ES-I3 (cell line): ENCODE results near the gene CCDC13.

Experiments used
- H3K36me3 ChIP-seq: 2 replicates; pipeline ENCODE4 v1.6.1; 2013; ENCODE audit warnings: mild to moderate bottlenecking, low read length, control low read depth, moderate library complexity; ENCODE audit not compliant: insufficient read depth
- H3K4me1 ChIP-seq: 2 replicates; pipeline ENCODE4 v1.6.1; 2013; ENCODE audit warnings: mild to moderate bottlenecking, control low read depth, low read length; ENCODE audit not compliant: insufficient read depth
- H3K9ac ChIP-seq: 2 replicates; pipeline ENCODE4 v1.6.1; 2013; ENCODE audit warnings: low read depth, mild to moderate bottlenecking, low read length, moderate library complexity
- H3K9me3 ChIP-seq: 2 replicates; pipeline ENCODE4 v1.6.1; 2013; ENCODE audit warnings: mild to moderate bottlenecking, low read length, moderate library complexity; ENCODE audit not compliant: control insufficient read depth, insufficient read depth

The CCDC13 gene

GRCh38 chr3:42780398-42780797 lies 7.3 kb upstream of the CCDC13 start:
- no peaks in the 10 kb centered on the region for H3K4me1 ChIP-seq

GRCh38 chr3:42778644-42779043 lies 5.6 kb upstream of the CCDC13 start:
- Histone ChIP-seq H3K9ac (no peak overlapping the region), H3K4me1 (no peaks in the 10 kb centered on the region), H3K9me3 (no peaks in the 10 kb centered on the region), H3K36me3 (peaks cover 9% of the 10 kb centered on the region; the same call in 1 of the 2 replicates)

More at GRCh38 chr3:42780398-42780797, 7.3 kb upstream of the CCDC13 start:
- Histone ChIP-seq H3K9ac (no peak overlapping the region), H3K9me3 (no peaks in the 10 kb centered on the region), H3K36me3 (peaks cover 9% of the 10 kb centered on the region; the same call in 1 of the 2 replicates)

DNA sequence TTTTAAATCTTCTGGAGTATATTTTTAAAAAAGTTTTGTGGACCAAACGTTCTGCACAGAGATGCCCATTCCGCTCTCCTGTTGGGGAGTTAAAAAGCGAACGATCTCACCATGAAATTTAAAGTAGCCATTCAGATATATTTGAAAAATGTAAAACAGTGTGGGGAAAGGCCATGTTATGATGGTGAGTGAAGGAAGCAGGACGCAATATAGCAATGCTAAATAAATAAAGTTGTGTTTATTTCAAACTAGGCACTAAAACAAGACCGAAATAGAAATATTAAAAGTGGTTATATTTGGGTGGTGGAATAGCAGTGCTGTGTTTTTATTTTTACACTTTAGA lies 327 bp upstream of the CCDC13 start:
- peak overlapping the region; percentile 76; the same call in 1 of the 2 replicates for H3K9ac ChIP-seq
- H3K9me3 ChIP-seq: no peaks in the 10 kb centered on the region
- H3K36me3 ChIP-seq: no peaks in the 10 kb centered on the region

GRCh38 chr3:42771271-42771670 lies 1.8 kb downstream of the CCDC13 start:
- no peak overlapping the region for H3K9ac ChIP-seq
- H3K9me3 ChIP-seq: no peaks in the 10 kb centered on the region
- H3K4me1 ChIP-seq: no peaks in the 10 kb centered on the region
- H3K36me3 ChIP-seq: no peaks in the 10 kb centered on the region

More for the DNA sequence above, 327 bp upstream of the CCDC13 start:
- H3K4me1 ChIP-seq: no peaks in the 10 kb centered on the region

GRCh38 chr3:42769477-42770131 lies 3.4 kb downstream of the CCDC13 start:
- Histone ChIP-seq H3K36me3 (no peaks in the 10 kb centered on the region), H3K9ac (no peak overlapping the region), H3K9me3 (no peaks in the 10 kb centered on the region)

DNA sequence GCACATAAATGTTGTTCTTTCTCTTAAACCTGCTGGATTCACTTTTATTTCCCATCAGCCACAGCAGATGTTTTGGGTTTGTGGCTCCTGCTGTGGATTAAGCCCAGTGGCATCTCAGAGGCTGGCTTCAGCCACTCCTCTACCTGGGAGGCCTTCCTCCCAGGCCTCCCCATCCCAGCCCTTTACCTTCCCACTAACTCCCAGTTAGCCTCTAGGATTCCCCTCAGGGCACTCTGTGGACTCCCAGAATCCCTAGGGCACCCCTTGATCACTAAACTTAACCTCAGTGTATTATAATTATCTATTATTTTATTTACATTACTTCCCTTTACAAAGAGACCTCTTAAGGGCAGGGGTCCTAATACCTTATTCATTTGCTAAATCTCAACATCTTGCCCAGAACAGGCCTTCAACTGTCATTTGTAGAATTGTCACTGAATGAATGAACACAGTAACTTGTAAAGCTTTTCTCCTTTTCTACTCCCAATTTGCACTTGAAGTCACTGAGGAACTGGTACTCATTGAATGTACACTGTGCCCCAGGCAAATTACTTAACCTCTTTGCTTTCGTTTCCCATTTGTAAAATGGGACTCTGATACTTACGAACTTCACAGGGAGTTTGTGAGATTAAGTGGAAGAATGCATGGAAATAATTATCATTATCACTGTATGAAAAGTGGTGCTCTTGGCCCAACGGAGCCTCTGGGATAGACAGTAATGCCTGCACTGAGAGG lies 8.3 kb downstream of the CCDC13 start:
- Histone ChIP-seq H3K4me1 (no peaks in the 10 kb centered on the region), H3K9me3 (no peaks in the 10 kb centered on the region), H3K9ac (no peak overlapping the region), H3K36me3 (no peaks in the 10 kb centered on the region)

More at GRCh38 chr3:42769477-42770131, 3.4 kb downstream of the CCDC13 start:
- no peaks in the 10 kb centered on the region for H3K4me1 ChIP-seq

DNA sequence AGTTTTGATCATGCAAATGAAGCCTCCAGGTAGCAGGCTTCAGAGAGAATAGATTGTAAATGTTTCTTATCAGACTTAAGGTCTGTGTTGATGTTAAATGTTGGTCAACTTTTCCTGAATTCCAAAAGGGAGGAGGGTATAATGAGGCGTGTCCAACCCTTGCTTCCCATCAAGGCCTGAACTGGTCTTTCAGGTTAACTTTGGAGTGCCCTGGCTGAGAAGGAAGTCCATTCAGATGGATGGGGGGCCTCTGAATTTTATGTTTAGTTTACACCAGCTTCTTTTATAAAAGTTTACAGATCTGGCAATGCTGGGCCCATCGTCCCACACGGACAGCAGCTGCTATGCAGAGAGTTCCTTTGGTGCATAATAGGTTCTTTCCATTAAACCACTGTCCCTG lies 8.9 kb downstream of the CCDC13 start:
- H3K36me3 ChIP-seq: no peaks in the 10 kb centered on the region
- no peaks in the 10 kb centered on the region for H3K9me3 ChIP-seq
- H3K4me1 ChIP-seq: no peaks in the 10 kb centered on the region
- H3K9ac ChIP-seq: no peak overlapping the region

DNA sequence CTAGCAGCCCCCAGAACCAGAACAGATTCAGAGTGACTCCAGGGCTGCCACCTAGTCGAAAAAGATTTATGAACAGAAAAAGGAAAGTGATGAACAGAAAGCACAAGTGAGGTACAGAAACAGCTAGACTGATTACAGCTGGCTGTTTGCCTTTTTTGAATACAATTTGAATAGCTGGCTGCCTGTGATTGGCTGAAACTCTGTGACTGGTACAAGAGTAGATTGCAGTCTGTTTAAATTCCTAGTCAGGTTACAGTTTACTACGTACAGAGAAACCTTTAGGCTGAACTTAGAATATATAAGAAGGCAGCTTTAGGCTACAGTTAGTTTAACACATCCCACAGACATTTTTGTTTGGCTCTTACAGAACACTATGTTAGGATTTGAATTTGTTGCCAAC lies 10.0 kb downstream of the CCDC13 start:
- Histone ChIP-seq H3K4me1 (no peaks in the 10 kb centered on the region), H3K9me3 (no peaks in the 10 kb centered on the region), H3K9ac (no peak overlapping the region), H3K36me3 (no peaks in the 10 kb centered on the region)

DNA sequence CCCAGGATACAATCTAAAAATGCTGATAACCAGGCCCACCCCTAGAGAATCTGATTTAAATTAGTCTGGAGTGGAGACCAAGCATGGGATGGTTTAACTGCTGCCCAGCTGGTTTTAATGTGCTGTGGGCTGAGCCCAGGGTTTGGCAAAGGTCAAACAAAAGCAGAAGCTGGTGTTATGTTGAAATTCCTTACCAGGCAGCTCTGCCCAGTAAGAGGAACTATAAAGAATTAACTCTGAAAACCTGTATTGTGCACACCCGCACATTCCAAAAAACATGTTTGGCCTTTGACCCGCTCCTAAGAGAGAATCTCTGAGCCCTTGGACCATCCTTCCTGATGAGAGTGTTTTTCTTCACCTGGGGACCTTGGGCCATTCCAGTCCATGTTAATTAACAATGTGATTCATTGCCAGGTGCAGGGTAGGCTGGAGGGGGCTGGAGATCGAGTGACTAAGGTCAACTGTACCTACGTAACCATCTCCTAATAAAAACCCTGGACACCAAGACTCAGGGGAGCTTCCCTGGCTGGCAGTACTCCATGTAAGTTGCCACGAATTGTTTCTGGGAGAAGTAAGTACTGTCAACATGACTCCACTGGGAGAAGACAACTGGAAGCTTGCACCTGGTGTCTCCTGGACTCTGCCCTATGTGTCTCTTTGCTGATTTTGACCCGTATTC lies 10.9 kb downstream of the CCDC13 start:
- H3K4me1 ChIP-seq: no peaks in the 10 kb centered on the region
- no peak overlapping the region for H3K9ac ChIP-seq

GRCh38 chr3:42758126-42758525 lies 14.9 kb downstream of the CCDC13 start:
- no peaks in the 10 kb centered on the region for H3K36me3 ChIP-seq
- no peaks in the 10 kb centered on the region for H3K9me3 ChIP-seq

More for the DNA sequence above, 10.9 kb downstream of the CCDC13 start:
- Histone ChIP-seq H3K36me3 (no peaks in the 10 kb centered on the region), H3K9me3 (no peaks in the 10 kb centered on the region)

GRCh38 chr3:42756681-42757213 lies 16.3 kb downstream of the CCDC13 start:
- Histone ChIP-seq H3K9ac (no peak overlapping the region), H3K36me3 (no peaks in the 10 kb centered on the region), H3K9me3 (no peaks in the 10 kb centered on the region), H3K4me1 (no peaks in the 10 kb centered on the region)

More at GRCh38 chr3:42758126-42758525, 14.9 kb downstream of the CCDC13 start:
- Histone ChIP-seq H3K4me1 (no peaks in the 10 kb centered on the region), H3K9ac (no peak overlapping the region)

DNA sequence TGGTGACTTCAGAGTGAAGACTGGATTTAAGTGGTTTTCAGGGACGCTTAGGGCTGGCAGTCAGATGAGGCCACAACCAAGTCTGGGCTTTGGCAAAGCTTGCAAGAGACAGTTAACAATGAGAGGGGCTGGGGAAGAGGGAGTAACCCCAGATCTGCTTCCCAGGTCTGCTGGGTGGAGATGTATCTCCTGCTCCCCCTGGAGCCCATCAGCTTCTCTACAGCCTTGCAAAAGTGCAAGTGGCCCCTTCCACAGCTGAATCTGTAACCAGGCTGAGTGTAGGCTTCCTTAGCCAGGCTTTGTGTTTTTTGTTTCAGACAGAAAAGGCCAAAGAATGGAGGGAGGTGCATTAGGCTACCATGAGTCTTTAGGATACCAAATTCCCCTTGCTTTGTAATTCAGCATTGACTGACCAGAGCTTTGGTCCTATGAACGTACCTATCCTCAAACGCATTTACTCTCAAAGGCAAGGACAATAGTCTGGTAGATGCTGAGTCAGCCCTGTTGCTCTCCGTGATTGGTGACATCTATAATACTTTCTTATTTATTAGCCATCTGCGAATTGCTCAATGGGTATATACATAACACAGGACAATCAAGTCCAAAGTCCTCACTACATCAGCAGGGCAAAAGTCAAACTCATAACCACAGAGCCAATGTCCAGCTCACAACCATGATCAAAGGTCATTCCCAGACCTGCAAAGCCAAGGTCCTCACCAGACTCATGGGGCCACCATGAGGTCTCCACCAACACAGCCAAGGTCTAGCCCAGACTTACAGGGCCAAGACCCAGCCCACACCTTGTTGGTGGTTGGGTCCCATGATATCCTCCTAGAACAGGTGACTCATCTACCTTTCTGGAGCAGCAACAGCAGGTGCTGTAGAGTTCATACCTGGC lies 17.1 kb downstream of the CCDC13 start:
- Histone ChIP-seq H3K9ac (no peak overlapping the region), H3K9me3 (no peaks in the 10 kb centered on the region)

GRCh38 chr3:42753757-42754156 lies 19.3 kb downstream of the CCDC13 start:
- Histone ChIP-seq H3K36me3 (no peaks in the 10 kb centered on the region), H3K9me3 (no peaks in the 10 kb centered on the region), H3K9ac (no peak overlapping the region), H3K4me1 (peaks cover 8% of the 10 kb centered on the region; the same call in 1 of the 2 replicates)

More for the DNA sequence above, 17.1 kb downstream of the CCDC13 start:
- no peaks in the 10 kb centered on the region for H3K4me1 ChIP-seq
- no peaks in the 10 kb centered on the region for H3K36me3 ChIP-seq

GRCh38 chr3:42752961-42753360 lies 20.1 kb downstream of the CCDC13 start:
- Histone ChIP-seq H3K9ac (no peak overlapping the region), H3K36me3 (no peaks in the 10 kb centered on the region), H3K4me1 (peaks cover 8% of the 10 kb centered on the region; the same call in 1 of the 2 replicates), H3K9me3 (no peaks in the 10 kb centered on the region)
